AG09319 (cell line): ENCODE measurements around the gene ACVR1B.
A peak's percentile ranks its signal among the peaks of the same experiment; 100 is the strongest.

ENCODE experiments used
- DNase-seq: peaks from one replicate; pipeline ENCODE4 v3.0.0-alpha.2; 2010; ENCODE audit warnings: low read depth; ENCODE audit errors: extremely low read depth
- CTCF ChIP-seq: IDR thresholded peaks from 2 replicates; pipeline ENCODE4 v1.5.1; 2011; ENCODE audit warnings: low read depth, mild to moderate bottlenecking, inconsistent platforms, low read length, moderate library complexity

Gene ACVR1B

DNA sequence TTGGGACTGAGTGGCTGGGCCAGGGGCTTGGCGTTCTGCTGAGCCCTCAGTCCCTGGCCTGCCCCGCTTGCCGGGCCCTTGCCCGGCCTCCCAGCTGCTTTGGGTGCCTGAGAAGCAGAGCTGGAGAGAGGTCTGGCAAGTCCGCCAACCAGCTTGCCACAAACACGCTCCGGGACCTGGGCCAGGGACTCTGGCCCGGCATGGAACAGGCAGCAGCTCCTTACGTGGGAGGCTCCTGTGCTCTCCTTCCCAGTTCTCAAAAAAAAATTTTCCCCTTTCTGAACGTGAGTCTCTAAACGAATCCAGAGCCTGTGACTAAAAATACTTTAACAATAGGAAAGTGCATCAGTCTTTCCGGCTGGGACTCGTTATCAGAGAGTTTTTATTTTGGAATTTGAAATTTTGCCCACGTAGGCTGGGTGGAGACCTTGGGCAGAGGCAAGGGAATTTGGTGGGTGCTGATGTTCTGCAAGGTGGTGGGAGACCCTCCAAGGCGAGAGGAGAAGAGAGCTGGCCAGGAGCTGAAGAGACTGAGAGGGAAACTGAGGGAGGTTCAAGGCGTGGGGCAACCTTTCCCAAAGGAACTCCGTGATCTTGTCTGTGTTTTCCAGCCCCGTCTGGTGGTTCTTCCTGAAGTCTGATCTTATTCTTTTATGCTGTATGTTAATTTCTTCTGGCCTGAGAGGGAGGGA is 92.9 kb downstream of the ACVR1B start:
- TF ChIP-seq CTCF, result no peak
- DNase-seq, result peak; percentile 96

- TF ChIP-seq CTCF, result no peak
- DNase-seq, result no peak
Measured at GRCh38 chr12:52045794-52046199, 94.3 kb downstream of the ACVR1B start.
